Skeletal muscle satellite cell (primary cell): Measurements from ENCODE around the gene ZKSCAN7.
"Not testable (repeated sequence)": the region's sequence is repeated elsewhere in the genome, so short reads cannot be mapped to it uniquely, and the experiment has no call there.

ENCODE experiments used
- H3K27me3 ChIP-seq: 2 replicates; pipeline ENCODE4 v1.7.0; 2013; ENCODE audit warnings: low read length; ENCODE audit not compliant: control insufficient read depth, insufficient read depth
- H3K36me3 ChIP-seq: 2 replicates; pipeline ENCODE4 v1.7.0; 2013; ENCODE audit warnings: mild to moderate bottlenecking, control low read depth, low read length; ENCODE audit not compliant: insufficient read depth
- H3K4me1 ChIP-seq: 2 replicates; pipeline ENCODE4 v1.7.0; 2013; ENCODE audit warnings: low read length; ENCODE audit not compliant: control insufficient read depth, insufficient read depth
- H3K4me2 ChIP-seq: 2 replicates; pipeline ENCODE4 v1.7.0; 2013; ENCODE audit warnings: mild to moderate bottlenecking, low read length
- H3K4me3 ChIP-seq: 2 replicates; pipeline ENCODE4 v1.7.0; 2013; ENCODE audit warnings: low read length
- H3K9ac ChIP-seq: 2 replicates; pipeline ENCODE4 v1.7.0; 2013; ENCODE audit warnings: mild to moderate bottlenecking, low read depth, low read length, moderate library complexity
- H3K9me3 ChIP-seq: replicated peaks from 2 replicates; pipeline ENCODE4 v1.7.0; 2013; ENCODE audit warnings: mild to moderate bottlenecking, control low read depth, low read length

The ZKSCAN7 gene

GRCh38 chr3:44576613-44577012, 21.6 kb downstream of the ZKSCAN7 start:
- no peak overlapping the region for H3K4me3 ChIP-seq
- H3K27me3 ChIP-seq, result no peaks in the 10 kb centered on the region
- no peaks in the 10 kb centered on the region for H3K4me1 ChIP-seq
- no peak overlapping the region for H3K9ac ChIP-seq
- H3K4me2 ChIP-seq, result no peak overlapping the region
- H3K9me3 ChIP-seq, result peaks cover 12% of the 10 kb centered on the region
- H3K36me3 ChIP-seq, result peaks cover 2% of the 10 kb centered on the region

GRCh38 chr3:44577354-44577952, 22.5 kb downstream of the ZKSCAN7 start:
- H3K9me3 ChIP-seq, result not testable (repeated sequence)

GRCh38 chr3:44578316-44578715, 23.3 kb downstream of the ZKSCAN7 start:
- H3K9me3 ChIP-seq, H3K36me3 ChIP-seq, H3K27me3 ChIP-seq, H3K9ac ChIP-seq, H3K4me1 ChIP-seq, H3K4me3 ChIP-seq, H3K4me2 ChIP-seq: not testable (repeated sequence)

More at GRCh38 chr3:44577354-44577952, 22.5 kb downstream of the ZKSCAN7 start:
- not testable (repeated sequence) for H3K4me1 ChIP-seq, H3K9ac ChIP-seq, H3K27me3 ChIP-seq, H3K36me3 ChIP-seq, H3K4me3 ChIP-seq, H3K4me2 ChIP-seq

- H3K4me3 ChIP-seq, H3K9ac ChIP-seq, H3K9me3 ChIP-seq, H3K4me2 ChIP-seq, H3K27me3 ChIP-seq, H3K4me1 ChIP-seq, H3K36me3 ChIP-seq: not testable (repeated sequence)
Observed at GRCh38 chr3:44578924-44579515, 24.0 kb downstream of the ZKSCAN7 start.

- H3K36me3 ChIP-seq, H3K9me3 ChIP-seq, H3K27me3 ChIP-seq, H3K9ac ChIP-seq, H3K4me2 ChIP-seq, H3K4me3 ChIP-seq, H3K4me1 ChIP-seq: not testable (repeated sequence)
Observed at GRCh38 chr3:44579749-44580148, 24.8 kb downstream of the ZKSCAN7 start.

GRCh38 chr3:44580971-44581370, 26.0 kb downstream of the ZKSCAN7 start:
- H3K4me1 ChIP-seq, result peaks cover 17% of the 10 kb centered on the region
- not testable (repeated sequence) for H3K4me3 ChIP-seq, H3K36me3 ChIP-seq, H3K27me3 ChIP-seq, H3K9ac ChIP-seq, H3K9me3 ChIP-seq, H3K4me2 ChIP-seq

GRCh38 chr3:44584646-44585501, 29.9 kb downstream of the ZKSCAN7 start, which contains the start of gene ZNF660:
ZNF660 (plus strand) TSS chr3:44584964; CDS start chr3:44594194, 9,230 bp downstream.
- Histone ChIP-seq H3K27me3 (no peaks in the 10 kb centered on the region), H3K4me2 (peak within 1 kb of the TSS; percentile 94), H3K9ac (peak within 1 kb of the TSS; percentile 88), H3K9me3 (no peaks in the 10 kb centered on the region), H3K36me3 (peaks cover 3% of the 10 kb centered on the region), H3K4me3 (peak within 1 kb of the TSS; percentile 77), H3K4me1 (peaks cover 19% of the 10 kb centered on the region)

- Histone ChIP-seq H3K9ac (no peak overlapping the region), H3K27me3 (no peaks in the 10 kb centered on the region), H3K36me3 (peaks cover 15% of the 10 kb centered on the region), H3K4me1 (no peaks in the 10 kb centered on the region), H3K9me3 (peaks cover 21% of the 10 kb centered on the region), H3K4me2 (no peak overlapping the region), H3K4me3 (no peak overlapping the region)
Observed at GRCh38 chr3:44596621-44597020, 41.6 kb downstream of the ZKSCAN7 start.

GRCh38 chr3:44601749-44602148, 46.8 kb downstream of the ZKSCAN7 start:
- no peaks in the 10 kb centered on the region for H3K9me3 ChIP-seq
- H3K4me3 ChIP-seq, result no peak overlapping the region
- H3K36me3 ChIP-seq, result no peaks in the 10 kb centered on the region
- no peaks in the 10 kb centered on the region for H3K4me1 ChIP-seq
- H3K27me3 ChIP-seq, result no peaks in the 10 kb centered on the region
- no peak overlapping the region for H3K9ac ChIP-seq
- no peak overlapping the region for H3K4me2 ChIP-seq

- Histone ChIP-seq H3K4me3 (no peak overlapping the region), H3K4me2 (no peak overlapping the region), H3K4me1 (peaks cover 2% of the 10 kb centered on the region), H3K9me3 (peaks cover 3% of the 10 kb centered on the region), H3K27me3 (no peaks in the 10 kb centered on the region), H3K36me3 (no peaks in the 10 kb centered on the region), H3K9ac (no peak overlapping the region)
Observed at GRCh38 chr3:44612678-44613077, 57.7 kb downstream of the ZKSCAN7 start.
